Epithelial cell of proximal tubule (primary cell): Measurements from ENCODE around the gene RASGRP4. TPM values are rescaled to one million over a fixed set of nuclear protein-coding genes. Genes with fewer than 3 reads are reported as not detected.
A peak's percentile ranks its signal among the peaks of the same experiment; 100 is the strongest.

Experiments
- DNase-seq: peaks from one replicate; pipeline ENCODE4 v3.0.0-alpha.2; 2011; ENCODE audit warnings: low read depth
- H3K4me3 ChIP-seq: 2 replicates; pipeline ENCODE4 v1.5.1; 2011; ENCODE audit warnings: low read depth, mild to moderate bottlenecking, low read length
- total RNA-seq: library from RNA; depleted of rRNA; stranded (reverse); fragments of >200 nt; gene quantifications from 2 replicates; pipeline ENCODE4 v1.2.3, GENCODE V29; 2015
- TF ChIP-seq, protein P1 (sequence below): conservative IDR thresholded peaks from 2 replicates; pipeline ENCODE4 v1.5.1; 2012; ENCODE audit warnings: low read depth, mild to moderate bottlenecking, low read length

The RASGRP4 gene
- total RNA-seq, 1 donor from 2014 or later = not detected

DNA sequence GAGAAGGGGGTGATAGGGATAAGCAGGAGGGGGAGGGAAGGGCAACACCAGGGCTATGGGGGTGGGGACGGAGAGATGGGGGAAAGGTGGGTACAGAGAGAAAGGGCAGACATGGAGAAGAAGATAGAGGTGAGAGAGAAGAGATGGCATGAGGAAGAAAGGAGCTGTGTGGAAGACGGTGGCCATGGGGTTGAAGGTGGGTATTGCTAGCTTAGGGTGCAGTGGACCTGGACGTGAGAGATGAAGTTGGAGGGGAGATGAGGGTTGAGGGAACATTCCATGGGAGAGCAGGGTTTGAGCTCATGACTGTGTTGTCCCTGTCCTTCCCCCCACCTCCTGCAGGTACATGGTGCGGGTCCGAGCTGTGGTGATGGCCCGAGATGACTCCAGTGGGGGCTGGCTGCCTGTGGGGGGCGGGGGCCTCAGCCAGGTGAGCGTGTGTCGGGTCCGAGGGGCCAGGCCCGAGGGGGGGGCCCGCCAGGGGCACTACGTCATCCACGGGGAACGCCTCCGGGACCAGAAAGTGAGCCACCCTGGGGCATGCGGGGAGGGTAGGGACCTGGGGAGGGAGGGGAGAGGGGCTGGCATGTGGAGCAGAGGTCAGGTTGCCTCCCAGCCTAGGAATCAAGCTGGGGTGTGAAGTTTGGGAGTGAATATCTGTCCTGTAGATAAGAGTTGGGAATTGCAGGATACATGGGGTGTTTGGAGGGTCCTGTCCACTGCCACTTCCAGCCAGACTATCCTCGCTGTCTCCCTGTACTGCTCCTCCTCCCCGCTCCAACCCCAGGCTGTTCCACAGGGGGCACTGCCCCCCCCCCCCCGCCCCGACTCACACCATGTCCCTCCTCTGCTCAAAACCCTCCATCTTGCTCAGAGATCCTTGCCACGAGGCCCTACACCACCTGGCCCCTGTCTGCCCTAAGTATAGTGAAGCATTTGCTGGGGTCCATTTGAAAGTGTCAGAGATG lies 35.8 kb downstream of the RASGRP4 start:
- H3K4me3 ChIP-seq = peak overlapping the region; percentile 100
- TF ChIP-seq, protein P1, sequence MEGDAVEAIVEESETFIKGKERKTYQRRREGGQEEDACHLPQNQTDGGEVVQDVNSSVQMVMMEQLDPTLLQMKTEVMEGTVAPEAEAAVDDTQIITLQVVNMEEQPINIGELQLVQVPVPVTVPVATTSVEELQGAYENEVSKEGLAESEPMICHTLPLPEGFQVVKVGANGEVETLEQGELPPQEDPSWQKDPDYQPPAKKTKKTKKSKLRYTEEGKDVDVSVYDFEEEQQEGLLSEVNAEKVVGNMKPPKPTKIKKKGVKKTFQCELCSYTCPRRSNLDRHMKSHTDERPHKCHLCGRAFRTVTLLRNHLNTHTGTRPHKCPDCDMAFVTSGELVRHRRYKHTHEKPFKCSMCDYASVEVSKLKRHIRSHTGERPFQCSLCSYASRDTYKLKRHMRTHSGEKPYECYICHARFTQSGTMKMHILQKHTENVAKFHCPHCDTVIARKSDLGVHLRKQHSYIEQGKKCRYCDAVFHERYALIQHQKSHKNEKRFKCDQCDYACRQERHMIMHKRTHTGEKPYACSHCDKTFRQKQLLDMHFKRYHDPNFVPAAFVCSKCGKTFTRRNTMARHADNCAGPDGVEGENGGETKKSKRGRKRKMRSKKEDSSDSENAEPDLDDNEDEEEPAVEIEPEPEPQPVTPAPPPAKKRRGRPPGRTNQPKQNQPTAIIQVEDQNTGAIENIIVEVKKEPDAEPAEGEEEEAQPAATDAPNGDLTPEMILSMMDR = no peak
- DNase-seq = no peak

DNA sequence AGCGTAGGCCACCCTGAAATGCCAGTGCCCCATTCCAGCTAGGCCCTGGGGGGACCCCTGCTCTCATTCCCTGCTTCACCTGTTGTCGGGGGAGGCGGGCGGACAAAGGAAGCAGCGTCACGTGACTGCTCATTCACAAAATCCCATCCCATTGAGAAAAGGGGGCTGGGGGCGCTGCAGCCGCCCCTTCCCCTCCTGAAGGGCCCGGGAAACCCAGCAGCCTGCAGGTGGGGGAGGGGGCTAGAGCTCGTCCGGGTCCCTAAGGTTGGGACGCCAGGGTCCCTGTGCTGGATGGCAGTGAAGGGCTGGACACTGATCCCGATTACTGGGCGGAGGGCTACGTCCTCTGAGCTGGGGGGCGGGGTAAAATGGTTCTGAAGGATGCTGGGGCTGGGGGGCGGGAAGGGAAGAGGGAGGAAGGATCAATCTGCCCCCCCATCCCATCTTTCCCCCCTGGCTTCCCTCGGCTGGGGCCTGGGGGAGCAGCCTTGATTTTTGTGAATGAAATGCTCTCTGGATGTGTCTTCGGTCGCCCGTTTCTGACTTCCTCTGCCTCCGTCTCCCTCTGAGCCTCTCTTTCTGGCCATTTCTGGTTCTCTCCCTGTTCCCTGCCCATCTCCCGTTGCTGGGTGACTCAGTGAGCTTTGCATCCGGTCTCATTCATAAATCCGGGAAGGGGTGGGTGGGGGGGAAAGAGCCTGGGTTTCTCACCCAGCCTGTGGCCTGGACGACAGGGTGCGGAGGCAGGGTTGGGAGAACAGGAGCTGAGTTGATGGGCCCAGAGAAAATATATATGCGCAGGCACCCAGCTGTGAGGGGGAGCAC lies 36.7 kb downstream of the RASGRP4 start:
- H3K4me3 ChIP-seq = peak overlapping the region; percentile 100
- TF ChIP-seq, protein P1 = no peak
- no peak for DNase-seq

DNA sequence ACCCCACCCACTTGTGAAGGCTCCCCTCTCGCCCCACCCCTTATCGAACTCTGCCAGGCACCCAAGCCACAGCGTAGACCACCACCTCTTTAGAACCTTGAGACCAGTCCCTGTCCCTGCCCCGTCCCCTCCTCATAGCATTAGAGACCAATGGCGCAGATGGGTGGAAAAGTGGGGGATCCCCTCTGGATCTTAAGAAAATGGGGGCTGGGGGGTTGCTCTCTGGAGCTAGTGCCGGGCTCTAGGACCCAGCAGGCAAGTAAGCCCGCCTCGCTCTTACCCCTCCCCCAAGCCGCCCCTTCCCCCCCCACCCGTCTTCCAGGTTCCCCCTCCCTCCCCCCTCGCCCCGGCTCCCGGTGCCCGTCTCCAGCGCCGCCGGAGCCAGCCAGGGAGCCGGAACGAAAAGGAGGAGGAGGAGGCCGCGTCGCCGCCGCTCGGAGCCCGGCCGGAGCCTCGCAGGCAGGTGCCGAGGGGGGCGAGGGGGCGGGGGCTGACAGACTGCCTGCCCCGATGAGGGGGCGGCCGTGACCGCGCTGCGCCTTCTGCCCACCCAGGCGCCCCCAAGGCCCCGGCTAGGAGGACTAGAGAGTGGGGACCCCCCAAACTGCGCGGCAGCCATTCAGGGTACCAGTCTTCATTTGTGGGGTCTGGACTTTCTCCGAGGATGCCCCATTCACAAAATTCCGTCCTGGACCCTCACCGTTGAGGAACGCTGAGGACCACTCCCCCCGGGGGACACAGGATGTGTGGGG lies 37.5 kb downstream of the RASGRP4 start, which contains the start of gene SPRED3:
TSS of gene SPRED3 (plus strand) at position 349 of the 752 bp plus-strand sequence. CDS start 1,606 bp downstream, outside the sequence.
- peak within 1 kb of the TSS; percentile 100 for H3K4me3 ChIP-seq
- no peak for DNase-seq
- TF ChIP-seq, protein P1 = no peak

DNA sequence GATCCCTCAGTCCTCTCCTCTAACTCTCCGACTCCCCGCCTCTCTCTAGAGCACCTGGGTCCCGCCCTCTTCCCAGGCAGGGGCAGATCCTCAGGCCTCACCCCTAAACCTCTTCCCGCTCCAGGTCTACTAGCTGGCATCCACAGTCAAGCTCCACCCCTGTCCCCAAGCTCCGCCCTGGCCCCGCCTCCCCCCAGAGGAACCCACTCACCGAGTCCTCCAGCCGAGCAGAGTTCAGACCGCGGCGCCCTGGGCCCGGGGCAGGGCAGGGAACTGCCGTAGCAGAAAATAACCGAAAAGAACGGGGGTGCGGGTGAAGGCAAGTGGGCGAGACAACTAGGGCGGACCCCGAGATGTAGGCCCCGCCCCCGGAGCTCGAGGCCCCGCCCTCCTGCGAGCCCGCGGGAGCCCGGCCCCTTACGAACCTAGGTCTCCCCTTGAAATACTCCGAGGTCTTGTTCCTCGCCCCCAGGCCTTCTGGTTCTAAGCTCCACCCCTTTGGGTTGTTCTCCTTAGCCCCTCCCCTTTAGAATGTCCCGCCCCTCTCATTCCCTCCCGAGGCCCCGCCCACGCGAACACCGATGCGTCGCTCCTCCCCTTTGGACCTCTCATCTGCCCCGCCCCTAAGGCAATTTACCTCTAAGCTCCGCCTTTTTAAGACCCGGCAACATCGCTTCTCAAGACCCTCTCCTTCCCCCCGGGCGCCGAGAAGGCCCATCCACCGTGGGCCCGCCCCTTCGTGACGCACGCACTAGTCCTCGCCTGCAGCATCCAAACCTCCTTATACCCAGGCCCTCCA lies 38.3 kb downstream of the RASGRP4 start, which contains the start of gene GGN:
TSS of gene GGN (minus strand) at position 485 of the 799 bp plus-strand sequence. CDS start 773 bp downstream, outside the sequence.
- H3K4me3 ChIP-seq = peak within 1 kb of the TSS; percentile 100
- TF ChIP-seq, protein P1 = no peak
- peak; percentile 74 for DNase-seq

DNA sequence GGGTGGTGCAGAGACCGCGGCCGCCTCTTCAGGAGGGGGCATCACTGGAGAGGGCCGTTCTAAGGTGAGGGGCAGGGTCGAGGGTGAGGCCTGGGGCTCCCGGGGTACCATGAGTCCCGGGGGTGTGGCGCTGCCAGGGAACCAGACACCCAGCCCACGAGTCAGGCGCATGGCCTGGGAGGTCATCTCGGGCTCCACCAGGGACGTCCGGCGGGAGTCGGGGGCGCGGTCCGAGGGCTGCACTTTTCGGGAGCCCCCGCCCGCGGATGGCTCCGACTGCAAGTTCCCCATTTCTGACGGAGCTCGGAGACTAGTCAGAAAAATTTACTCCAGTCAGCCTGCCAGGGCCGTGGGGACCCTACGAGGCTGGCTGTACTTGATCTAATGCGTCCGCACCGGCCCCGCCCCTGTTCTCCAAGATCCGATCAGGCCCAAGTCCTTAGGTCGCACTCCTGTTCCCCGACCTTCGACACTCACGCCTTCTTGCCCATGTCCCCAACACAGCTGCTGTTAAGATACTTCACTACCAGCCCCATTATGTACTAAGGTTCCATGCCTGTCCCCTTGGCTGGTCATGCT lies 39.0 kb downstream of the RASGRP4 start:
- H3K4me3 ChIP-seq = peak overlapping the region; percentile 100
- TF ChIP-seq, protein P1 = no peak
- no peak for DNase-seq
